ENCODE results near the gene NEURL4.

NEURL4 gene

DNA sequence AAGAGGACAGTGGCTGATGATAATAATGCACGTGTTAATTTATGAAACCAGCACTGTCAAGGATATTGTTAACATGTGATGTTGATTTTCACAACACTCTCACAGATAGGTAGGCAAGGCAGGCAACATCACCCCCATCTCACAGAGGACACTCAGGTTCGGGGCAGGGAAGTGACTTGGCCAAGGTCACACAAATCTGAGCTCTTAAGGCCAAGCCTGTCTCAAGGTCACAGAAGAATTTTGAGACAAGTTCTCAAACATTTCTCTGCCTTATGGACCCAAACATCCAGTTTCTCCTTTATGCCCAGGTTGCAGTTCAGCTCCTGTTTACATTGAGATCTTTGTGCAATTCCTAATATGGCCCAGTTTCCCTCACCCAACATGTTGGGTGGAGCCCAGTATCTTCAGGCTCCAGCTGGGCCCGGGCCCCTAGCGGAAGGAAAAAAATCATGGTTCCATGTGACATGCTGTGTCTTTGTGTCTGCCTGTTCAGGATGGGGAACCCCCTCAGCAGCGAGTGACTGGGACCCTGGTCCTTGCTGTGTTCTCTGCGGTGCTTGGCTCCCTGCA, 46.3 kb downstream of the NEURL4 start:
- peaks cover 9% of the 10 kb centered on the region for H3K27me3 Mint-ChIP-seq
- peaks cover 11% of the 10 kb centered on the region for H3K4me1 Mint-ChIP-seq
- H3K27ac Mint-ChIP-seq: no peak overlapping the region
- H3K4me3 Mint-ChIP-seq: peak overlapping the region; percentile 5
- H3K36me3 Mint-ChIP-seq: no peaks in the 10 kb centered on the region
- H3K9me3 Mint-ChIP-seq: no peaks in the 10 kb centered on the region

DNA sequence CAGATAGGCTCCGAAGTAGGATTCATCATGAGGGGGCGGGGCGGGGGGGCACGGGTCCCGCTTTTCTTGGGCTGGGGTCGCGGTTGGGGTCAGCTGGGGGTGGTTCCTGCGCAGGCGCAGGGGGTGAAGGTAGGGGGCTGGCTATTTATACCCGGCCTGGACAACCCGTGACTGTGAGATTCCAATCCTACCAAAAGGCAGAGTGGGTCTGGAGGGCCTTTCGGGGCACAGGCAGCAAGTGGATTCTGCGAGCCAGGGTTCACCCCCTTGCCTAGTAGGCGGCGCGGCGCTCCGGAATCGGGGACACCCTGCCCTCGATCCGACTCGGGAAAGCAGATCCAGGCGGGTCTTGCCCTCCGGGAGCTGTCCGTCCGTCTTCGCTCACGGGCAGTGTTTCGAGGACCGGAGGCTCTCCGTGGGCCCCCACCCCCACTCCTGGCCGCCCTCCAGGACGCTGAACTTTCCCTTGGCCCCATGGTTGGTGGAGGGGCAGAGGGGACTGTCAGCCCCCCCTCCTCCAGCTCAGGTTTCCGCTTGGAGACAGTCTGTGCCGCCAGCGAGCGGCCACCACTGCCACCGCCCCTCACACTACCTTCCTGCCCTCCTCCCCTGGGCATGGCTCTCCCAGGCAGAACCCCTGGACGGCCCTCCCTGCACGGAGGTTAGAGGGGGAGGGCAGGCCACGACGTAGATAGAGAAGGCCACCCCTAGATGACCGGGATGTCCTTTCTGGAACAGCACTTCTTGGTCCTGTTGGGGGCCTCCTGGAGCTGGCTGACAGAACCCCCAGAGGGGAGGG, 47.0 kb downstream of the NEURL4 start:
- H3K27ac Mint-ChIP-seq: no peak overlapping the region
- H3K4me1 Mint-ChIP-seq: peaks cover 11% of the 10 kb centered on the region
- H3K27me3 Mint-ChIP-seq: peaks cover 9% of the 10 kb centered on the region
- no peaks in the 10 kb centered on the region for H3K9me3 Mint-ChIP-seq
- H3K36me3 Mint-ChIP-seq: no peaks in the 10 kb centered on the region
- H3K4me3 Mint-ChIP-seq: peak overlapping the region; percentile 84

DNA sequence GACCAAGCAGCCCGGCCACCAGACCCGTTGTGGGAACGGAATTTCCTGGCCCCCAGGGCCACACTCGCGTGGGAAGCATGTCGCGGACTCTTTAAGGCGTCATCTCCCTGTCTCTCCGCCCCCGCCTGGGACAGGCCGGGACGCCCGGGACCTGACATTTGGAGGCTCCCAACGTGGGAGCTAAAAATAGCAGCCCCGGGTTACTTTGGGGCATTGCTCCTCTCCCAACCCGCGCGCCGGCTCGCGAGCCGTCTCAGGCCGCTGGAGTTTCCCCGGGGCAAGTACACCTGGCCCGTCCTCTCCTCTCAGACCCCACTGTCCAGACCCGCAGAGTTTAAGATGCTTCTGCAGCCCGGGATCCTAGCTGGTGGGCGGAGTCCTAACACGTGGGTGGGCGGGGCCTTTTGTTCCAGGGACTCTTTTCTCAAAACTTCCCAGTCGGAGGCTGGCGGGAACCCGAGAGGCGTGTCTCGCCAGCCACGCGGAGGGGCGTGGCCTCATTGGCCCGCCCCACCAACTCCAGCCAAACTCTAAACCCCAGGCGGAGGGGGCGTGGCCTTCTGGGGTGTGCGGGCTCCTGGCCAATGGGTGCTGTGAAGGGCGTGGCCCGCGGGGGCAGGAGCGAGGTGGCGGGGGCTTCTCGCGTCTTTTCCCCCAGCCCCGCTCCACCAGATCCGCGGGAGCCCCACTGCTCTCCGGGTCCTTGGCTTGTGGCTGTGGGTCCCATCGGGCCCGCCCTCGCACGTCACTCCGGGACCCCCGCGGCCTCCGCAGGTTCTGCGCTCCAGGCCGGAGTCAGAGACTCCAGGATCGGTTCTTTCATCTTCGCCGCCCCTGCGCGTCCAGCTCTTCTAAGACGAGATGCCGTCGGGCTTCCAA, 47.8 kb downstream of the NEURL4 start, which contains the start of gene SLC2A4:
SLC2A4 (plus strand) TSS at position 645 of the 879 bp plus-strand sequence; CDS start at position 862, 217 bp downstream.
- Mint-ChIP-seq H3K4me1 (peaks cover 11% of the 10 kb centered on the region), H3K27me3 (peaks cover 9% of the 10 kb centered on the region), H3K9me3 (no peaks in the 10 kb centered on the region), H3K4me3 (peak within 1 kb of the TSS; percentile 84), H3K27ac (no peak within 1 kb of the TSS), H3K36me3 (no peaks in the 10 kb centered on the region)

DNA sequence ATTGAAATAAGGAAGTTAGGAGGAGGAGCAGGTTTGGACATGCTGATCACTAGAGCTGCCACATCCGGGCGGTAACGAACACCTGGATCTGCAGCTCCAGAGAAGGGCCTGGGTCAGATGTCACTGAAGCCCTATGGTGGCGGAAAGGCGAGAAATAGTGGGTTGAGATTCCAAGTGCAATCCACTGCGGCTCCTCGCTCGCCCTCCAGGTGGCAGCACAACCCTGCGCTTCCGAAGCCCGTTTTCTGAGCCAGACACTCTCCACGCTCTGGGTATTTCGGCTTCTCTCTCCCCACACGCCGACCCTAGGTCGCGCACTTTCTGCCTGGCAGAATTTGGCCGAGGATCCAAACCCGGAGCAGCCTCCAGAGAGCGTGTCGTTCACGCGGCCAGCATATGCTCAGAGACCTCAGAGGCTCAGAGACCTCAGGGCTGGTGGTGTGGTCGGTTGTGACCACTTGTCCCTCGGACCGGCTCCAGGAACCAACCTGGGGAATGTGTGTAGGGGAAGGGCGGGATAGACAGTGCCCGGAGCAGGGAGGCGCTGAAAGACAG, 48.5 kb downstream of the NEURL4 start:
- Mint-ChIP-seq H3K4me3 (peak overlapping the region; percentile 84), H3K27me3 (peaks cover 9% of the 10 kb centered on the region), H3K4me1 (peaks cover 11% of the 10 kb centered on the region), H3K36me3 (no peaks in the 10 kb centered on the region), H3K9me3 (no peaks in the 10 kb centered on the region), H3K27ac (no peak overlapping the region)

DNA sequence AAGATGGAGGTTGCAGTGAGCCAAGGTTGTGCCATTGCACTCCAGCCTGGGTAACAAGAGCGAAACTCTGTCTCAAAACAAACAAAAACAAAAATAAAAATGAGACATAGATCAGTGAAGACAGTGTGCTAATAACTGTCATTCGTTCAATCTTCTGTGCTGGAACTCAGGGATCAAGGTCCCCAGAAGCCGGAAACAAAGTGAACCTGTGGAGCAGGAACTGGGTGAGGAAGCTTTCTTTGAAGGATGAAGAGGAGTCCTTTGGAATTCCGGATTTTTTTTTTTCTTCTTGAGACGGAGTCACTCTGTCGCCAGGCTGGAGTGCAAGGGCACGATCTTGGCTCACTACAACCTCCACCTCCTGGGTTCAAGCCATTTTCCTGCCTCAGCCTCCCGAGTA, 49.7 kb downstream of the NEURL4 start:
- Mint-ChIP-seq H3K27me3 (peaks cover 9% of the 10 kb centered on the region), H3K4me3 (no peak overlapping the region), H3K27ac (no peak overlapping the region), H3K4me1 (peaks cover 11% of the 10 kb centered on the region), H3K36me3 (no peaks in the 10 kb centered on the region), H3K9me3 (no peaks in the 10 kb centered on the region)

DNA sequence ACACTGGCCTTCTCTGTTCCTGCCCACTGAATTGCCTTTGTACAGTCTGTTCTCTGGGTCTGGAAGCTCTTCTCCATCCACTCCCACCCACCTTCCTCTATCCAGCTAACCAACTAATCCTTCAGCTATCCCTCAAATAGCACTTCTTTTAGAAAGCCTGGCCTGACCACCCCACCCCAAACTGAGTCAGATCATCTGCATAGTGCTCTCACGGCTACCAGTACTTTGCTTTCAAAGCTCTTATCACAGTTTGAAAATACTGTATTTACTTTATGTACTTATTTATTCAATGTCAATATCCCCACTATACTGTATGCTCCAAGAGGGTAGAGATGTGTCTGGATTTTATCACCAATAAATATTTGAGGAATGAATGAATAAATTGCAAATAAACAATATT, 62.4 kb downstream of the NEURL4 start:
- Mint-ChIP-seq H3K4me1 (peaks cover 22% of the 10 kb centered on the region), H3K36me3 (no peaks in the 10 kb centered on the region), H3K27me3 (peaks cover 2% of the 10 kb centered on the region), H3K9me3 (no peaks in the 10 kb centered on the region), H3K4me3 (no peak overlapping the region), H3K27ac (no peak overlapping the region)
